GM10266 (cell line): ENCODE data around the gene ZSWIM9.

Experiments used
- DNase-seq: peaks from one replicate; pipeline ENCODE4 v3.0.0; 2012; ENCODE audit errors: extremely low spot score
- CTCF ChIP-seq: IDR thresholded peaks from 2 replicates; pipeline ENCODE4 v1.5.1; 2012; ENCODE audit warnings: mild to moderate bottlenecking, low read depth; ENCODE audit not compliant: control insufficient read depth, insufficient read depth; ENCODE audit errors: missing control alignments

Gene ZSWIM9

GRCh38 chr19:48133094-48133493, 37.4 kb upstream of the ZSWIM9 start:
- no peak for TF ChIP-seq CTCF
- DNase-seq = no peak

GRCh38 chr19:48135411-48135810, 35.1 kb upstream of the ZSWIM9 start:
- no peak for DNase-seq
- TF ChIP-seq CTCF = no peak

GRCh38 chr19:48136547-48136946, 33.9 kb upstream of the ZSWIM9 start:
- TF ChIP-seq CTCF = no peak
- no peak for DNase-seq

GRCh38 chr19:48137411-48137810, 33.1 kb upstream of the ZSWIM9 start:
- no peak for DNase-seq
- no peak for TF ChIP-seq CTCF

GRCh38 chr19:48139053-48139452, 31.4 kb upstream of the ZSWIM9 start:
- TF ChIP-seq CTCF = no peak
- no peak for DNase-seq

- TF ChIP-seq CTCF = no peak
- no peak for DNase-seq
These were observed 22.8 kb upstream of the ZSWIM9 start for GRCh38 chr19:48147597-48148175.

- DNase-seq = no peak
- TF ChIP-seq CTCF = no peak
These were observed 21.9 kb upstream of the ZSWIM9 start for GRCh38 chr19:48148576-48148975.
